OCI-LY7 (cell line): ENCODE data around the gene PTEN. TPM values are rescaled to one million over a fixed set of nuclear protein-coding genes. Genes with fewer than 3 reads are reported as not detected.

Experiments
- BruUV-seq: library from RNA; stranded (reverse); fragments of 400-500 nt; replicated peaks from 2 replicates; lab custom pipeline; 2021; lab: Mats Ljungman, UMichigan
- CTCF ChIA-PET: fragments of 300-600 bp; sonication (Branson Sonifier 250); formaldehyde crosslinking; loops from one replicate; lab custom pipeline; 2022; ENCODE audit warnings: antibody characterized with exemption; ENCODE audit not compliant: unreplicated experiment; lab: Charles Lee
- POLR2A ChIA-PET: fragments of 300-600 bp; sonication (Branson Sonifier 250); formaldehyde crosslinking; loops from one replicate; lab custom pipeline; 2022; ENCODE audit warnings: antibody characterized with exemption; lab: Charles Lee
- DNase-seq: peaks from one replicate; pipeline ENCODE4 v3.0.0-alpha.2; 2015; ENCODE audit warnings: low spot score
- H2AFZ ChIP-seq: fragments of 200-600 bp; sonication (generic), shearing (Covaris generic); 2 replicates; pipeline ENCODE4 v1.6.1; 2014; ENCODE audit warnings: mild to moderate bottlenecking, antibody characterized with exemption, low read length, moderate library complexity
- H3K27ac ChIP-seq: fragments of 200-600 bp; sonication (generic); 2 replicates; pipeline ENCODE4 v1.5.1; 2014; ENCODE audit warnings: mixed run types, low read depth, mild to moderate bottlenecking, moderate library complexity, low read length, inconsistent platforms; ENCODE audit not compliant: poor library complexity, severe bottlenecking
- H3K36me3 ChIP-seq: fragments of 200-600 bp; sonication (generic); 2 replicates; pipeline ENCODE4 v1.6.1; 2014; ENCODE audit warnings: mild to moderate bottlenecking, antibody characterized with exemption, low read length, moderate library complexity, mixed read lengths; ENCODE audit not compliant: insufficient read depth
- H3K4me1 ChIP-seq: fragments of 200-600 bp; sonication (generic); 2 replicates; pipeline ENCODE4 v1.5.1; 2014; ENCODE audit warnings: mild to moderate bottlenecking, low read length; ENCODE audit not compliant: insufficient read depth, poor library complexity, severe bottlenecking
- H3K4me2 ChIP-seq: fragments of 200-600 bp; sonication (generic); 2 replicates; pipeline ENCODE4 v1.6.1; 2014; ENCODE audit warnings: mild to moderate bottlenecking, low read length
- H3K4me3 ChIP-seq: fragments of 200-600 bp; sonication (generic); 2 replicates; pipeline ENCODE4 v1.5.1; 2014; ENCODE audit warnings: mild to moderate bottlenecking, low read depth, low read length; ENCODE audit not compliant: poor library complexity, severe bottlenecking
- H3K79me2 ChIP-seq: fragments of 200-600 bp; sonication (generic); 2 replicates; pipeline ENCODE4 v1.6.1; 2016; ENCODE audit warnings: low read depth, mild to moderate bottlenecking, low read length, moderate library complexity, mixed read lengths; ENCODE audit not compliant: insufficient read depth
- H3K9me2 ChIP-seq: fragments of 200-600 bp; sonication (generic); 2 replicates; pipeline ENCODE4 v1.6.1; 2016; ENCODE audit warnings: mild to moderate bottlenecking, low read length, mixed read lengths; ENCODE audit not compliant: insufficient read depth
- H3K9me3 ChIP-seq: fragments of 200-600 bp; sonication (generic); 2 replicates; pipeline ENCODE4 v1.6.1; 2014; ENCODE audit warnings: mild to moderate bottlenecking, mixed run types, low read length, mixed read lengths
- H4K20me1 ChIP-seq: fragments of 200-600 bp; sonication (generic); 2 replicates; pipeline ENCODE4 v1.6.1; 2014; ENCODE audit warnings: mild to moderate bottlenecking, antibody characterized with exemption, low read length, moderate library complexity, mixed read lengths; ENCODE audit not compliant: insufficient read depth
- EZH2phosphoT487 ChIP-seq: fragments of 200-600 bp; sonication (generic); IDR thresholded peaks from 2 replicates; pipeline ENCODE4 v1.6.1; 2018; ENCODE audit warnings: low read depth, borderline replicate concordance, mild to moderate bottlenecking, mixed run types, antibody characterized with exemption, low read length, moderate library complexity, mixed read lengths
- intact Hi-C: fragments of 100-400 bp; cut with micrococcal nuclease; formaldehyde crosslinking; loops from one replicate; pipeline ENCODE4 v1.10.0; 2022; ENCODE audit not compliant: unreplicated experiment
- total RNA-seq, 2 experiments: library from RNA; depleted of rRNA in 1 of 2; stranded (reverse); fragments of >200 nt in 1 of 2; shearing (Covaris generic) in 1 of 2; gene quantifications; 2 replicates each; pipeline ENCODE4 v1.2.3, GENCODE V29; 2014 to 2022
- TF ChIP-seq, protein P1 (sequence below): fragments of 200-600 bp; sonication (generic); conservative IDR thresholded peaks from 2 replicates; pipeline ENCODE4 v1.5.1; 2014; ENCODE audit warnings: mild to moderate bottlenecking, antibody characterized with exemption, low read length, moderate library complexity, mixed read lengths

Gene PTEN
- total RNA-seq, 2 experiments from 2014 or later, result 135 to 173 TPM

GRCh38 chr10:87875929-87876571 is 12.6 kb downstream of the PTEN start:
- Histone ChIP-seq H3K27ac (no peak overlapping the region), H3K79me2 (peaks cover 100% of the 10 kb centered on the region), H2AFZ (no peak overlapping the region), H3K9me2 (no peaks in the 10 kb centered on the region), H3K9me3 (peaks cover 14% of the 10 kb centered on the region; the same call in 1 of the 2 replicates), H3K4me1 (peaks cover 42% of the 10 kb centered on the region), H3K4me3 (no peak overlapping the region), H4K20me1 (peaks cover 11% of the 10 kb centered on the region; the same call in 1 of the 2 replicates), H3K4me2 (no peak overlapping the region), H3K36me3 (peaks cover 93% of the 10 kb centered on the region)
- ChIA-PET POLR2A (interaction anchor here (0.7 to 2.0 kb wide), 5 partner anchors 11 to 470 kb away, joined by 3 to 13 read pairs (median 5); partner anchors contain the start of genes KLLN and PTEN), CTCF (no interaction called here)
- no TSS peak for BruUV-seq
- intact Hi-C loops, result no loop called here
- DNase-seq, result no peak
- TF ChIP-seq, protein P1, sequence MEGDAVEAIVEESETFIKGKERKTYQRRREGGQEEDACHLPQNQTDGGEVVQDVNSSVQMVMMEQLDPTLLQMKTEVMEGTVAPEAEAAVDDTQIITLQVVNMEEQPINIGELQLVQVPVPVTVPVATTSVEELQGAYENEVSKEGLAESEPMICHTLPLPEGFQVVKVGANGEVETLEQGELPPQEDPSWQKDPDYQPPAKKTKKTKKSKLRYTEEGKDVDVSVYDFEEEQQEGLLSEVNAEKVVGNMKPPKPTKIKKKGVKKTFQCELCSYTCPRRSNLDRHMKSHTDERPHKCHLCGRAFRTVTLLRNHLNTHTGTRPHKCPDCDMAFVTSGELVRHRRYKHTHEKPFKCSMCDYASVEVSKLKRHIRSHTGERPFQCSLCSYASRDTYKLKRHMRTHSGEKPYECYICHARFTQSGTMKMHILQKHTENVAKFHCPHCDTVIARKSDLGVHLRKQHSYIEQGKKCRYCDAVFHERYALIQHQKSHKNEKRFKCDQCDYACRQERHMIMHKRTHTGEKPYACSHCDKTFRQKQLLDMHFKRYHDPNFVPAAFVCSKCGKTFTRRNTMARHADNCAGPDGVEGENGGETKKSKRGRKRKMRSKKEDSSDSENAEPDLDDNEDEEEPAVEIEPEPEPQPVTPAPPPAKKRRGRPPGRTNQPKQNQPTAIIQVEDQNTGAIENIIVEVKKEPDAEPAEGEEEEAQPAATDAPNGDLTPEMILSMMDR, result no peak
- no peak for TF ChIP-seq EZH2phosphoT487

- POLR2A ChIA-PET, result interaction anchor here (0.6 to 3.0 kb wide), 5 partner anchors 10 to 190 kb away, joined by 3 to 8 read pairs (median 3); no protein-coding TSS in a partner anchor
- no peak overlapping the region for H2AFZ ChIP-seq
Measured at GRCh38 chr10:87878664-87879459, 15.4 kb downstream of the PTEN start.

More at GRCh38 chr10:87878664-87879459, 15.4 kb downstream of the PTEN start:
- H3K36me3 ChIP-seq, result peaks cover 93% of the 10 kb centered on the region
- BruUV-seq, result no TSS peak
- H3K27ac ChIP-seq, result no peak overlapping the region
- intact Hi-C loops, result no loop called here
- peaks cover 18% of the 10 kb centered on the region for H3K4me1 ChIP-seq
- no peaks in the 10 kb centered on the region for H3K9me2 ChIP-seq
- H3K4me3 ChIP-seq, result no peak overlapping the region
- DNase-seq, result no peak
- peaks cover 95% of the 10 kb centered on the region for H3K79me2 ChIP-seq
- CTCF ChIA-PET, result no interaction called here
- TF ChIP-seq EZH2phosphoT487, result no peak
- TF ChIP-seq, protein P1, result no peak
- H4K20me1 ChIP-seq, result 0 out of 2 replicates have a peak, but pooled peaks cover 5% of the 10 kb centered on the region
- no peak overlapping the region for H3K4me2 ChIP-seq
- H3K9me3 ChIP-seq, result peaks cover 31% of the 10 kb centered on the region; the same call in 1 of the 2 replicates
